Measurements from ENCODE around the gene COX7A2. TPM values are rescaled to one million over a fixed set of nuclear protein-coding genes. Genes with fewer than 3 reads are reported as not detected.

COX7A2 gene
- total RNA-seq, 1 experiment from 2014 or later = 600 TPM

- Histone ChIP-seq H3K9ac (ENCODE audit: low read length) (no peak overlapping the region), H3K36me3 (ENCODE audit: control insufficient read depth in 1 of 2, insufficient read depth in 2 of 2, low read length in 2 of 2) (no peaks in the 10 kb centered on the region), H3K4me1 (ENCODE audit: control insufficient read depth in 1 of 2, insufficient read depth in 2 of 2, low read length in 2 of 2) (no peaks in the 10 kb centered on the region), H4K20me1 (ENCODE audit: insufficient read depth) (no peaks in the 10 kb centered on the region), H2AFZ (ENCODE audit: low read depth, low read length, poor library complexity, severe bottlenecking) (no peak overlapping the region), H3K27me3 (ENCODE audit: insufficient read depth, low read length) (no peaks in the 10 kb centered on the region), H3K4me2 (ENCODE audit: low read length) (no peak overlapping the region), H3K27ac (ENCODE audit: low read depth, low read length) (no peak overlapping the region), H3K79me2 (ENCODE audit: insufficient read depth, low read length) (no peaks in the 10 kb centered on the region), H3K4me3 (replicated peaks in 1 of 2; ENCODE audit: low read depth in 1 of 2, low read length in 2 of 2) (no peak overlapping the region), H3K9me3 (ENCODE audit: control insufficient read depth in 1 of 2, insufficient read depth in 1 of 2, low read depth in 1 of 2, low read length in 2 of 2) (no peaks in the 10 kb centered on the region), H3K9me2 (ENCODE audit: insufficient read depth) (no peaks in the 10 kb centered on the region)
- ATAC-seq (no peak), DNase-seq (ENCODE audit: low read depth, low spot score) (no peak)
- ChIA-PET CTCF (interaction anchor here (1.0 kb wide), 1 partner anchor 13 kb away, joined by 3 read pairs; no protein-coding TSS in a partner anchor), RAD21 (ENCODE audit: low non-redundant PET in 1 of 2, low total read pairs in 2 of 2, uncharacterized antibody in 2 of 2, unreplicated experiment in 2 of 2) (no interaction called here), POLR2A (no interaction called here)
- TF ChIP-seq EZH2phosphoT487 (IDR thresholded peaks at IDR 0.05; ENCODE audit: borderline replicate concordance) = no peak
- TF ChIP-seq EZH2 (IDR thresholded peaks at IDR 0.05) = no peak
- no peak for TF ChIP-seq CTCF (IDR thresholded peaks at IDR 0.05 in 2 of 3, conservative IDR thresholded peaks at IDR 0.05 in 1 of 3; ENCODE audit: borderline replicate concordance in 1 of 3, insufficient read depth in 1 of 3, low read depth in 2 of 3, low read length in 2 of 3)
- TF ChIP-seq SP1 (IDR thresholded peaks at IDR 0.05; ENCODE audit: low read depth) = no peak
- TF ChIP-seq MAX (IDR thresholded peaks at IDR 0.05) = no peak
- TF ChIP-seq ATF3 (IDR thresholded peaks at IDR 0.05) = no peak
- no peak for TF ChIP-seq ZFX (IDR thresholded peaks at IDR 0.05)
- TF ChIP-seq SIN3A (IDR thresholded peaks at IDR 0.05; ENCODE audit: low read depth) = no peak
- intact Hi-C loops (cut with micrococcal nuclease) = no loop called here
- no TSS peak for BruUV-seq (replicated peaks)
Observed at GRCh38 chr6:75224303-75224926, 19.2 kb downstream of the COX7A2 start.
